GM21717 (cell line): ENCODE results near the gene ASTN1.

Experiments used
- ATAC-seq: cut with Tn5 transposase; IDR thresholded peaks from one replicate; pipeline ENCODE4 v1.9.1; 2021; ENCODE audit warnings: mild to moderate bottlenecking, moderate library complexity; ENCODE audit not compliant: unreplicated experiment

Gene ASTN1

DNA sequence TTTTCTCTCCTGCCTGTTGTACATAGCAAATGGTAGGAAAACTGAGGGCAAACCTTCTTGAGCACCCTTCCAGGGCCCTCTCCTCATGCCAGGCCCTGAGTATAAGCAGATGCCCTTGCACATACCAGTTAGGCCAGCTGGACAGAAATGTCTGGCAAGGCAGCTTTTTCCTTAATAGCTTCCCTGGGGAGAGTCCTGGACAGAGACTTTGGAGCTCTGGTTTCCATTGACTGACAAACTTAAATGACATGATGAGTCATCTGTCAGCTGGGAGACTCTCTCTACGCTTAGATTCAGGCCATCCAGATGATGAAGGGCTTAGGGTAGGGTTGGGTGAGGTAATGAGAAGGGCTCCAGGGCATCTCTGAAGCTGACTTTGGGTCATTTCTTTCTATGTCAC, 317.5 kb downstream of the ASTN1 start:
- no peak for ATAC-seq

DNA sequence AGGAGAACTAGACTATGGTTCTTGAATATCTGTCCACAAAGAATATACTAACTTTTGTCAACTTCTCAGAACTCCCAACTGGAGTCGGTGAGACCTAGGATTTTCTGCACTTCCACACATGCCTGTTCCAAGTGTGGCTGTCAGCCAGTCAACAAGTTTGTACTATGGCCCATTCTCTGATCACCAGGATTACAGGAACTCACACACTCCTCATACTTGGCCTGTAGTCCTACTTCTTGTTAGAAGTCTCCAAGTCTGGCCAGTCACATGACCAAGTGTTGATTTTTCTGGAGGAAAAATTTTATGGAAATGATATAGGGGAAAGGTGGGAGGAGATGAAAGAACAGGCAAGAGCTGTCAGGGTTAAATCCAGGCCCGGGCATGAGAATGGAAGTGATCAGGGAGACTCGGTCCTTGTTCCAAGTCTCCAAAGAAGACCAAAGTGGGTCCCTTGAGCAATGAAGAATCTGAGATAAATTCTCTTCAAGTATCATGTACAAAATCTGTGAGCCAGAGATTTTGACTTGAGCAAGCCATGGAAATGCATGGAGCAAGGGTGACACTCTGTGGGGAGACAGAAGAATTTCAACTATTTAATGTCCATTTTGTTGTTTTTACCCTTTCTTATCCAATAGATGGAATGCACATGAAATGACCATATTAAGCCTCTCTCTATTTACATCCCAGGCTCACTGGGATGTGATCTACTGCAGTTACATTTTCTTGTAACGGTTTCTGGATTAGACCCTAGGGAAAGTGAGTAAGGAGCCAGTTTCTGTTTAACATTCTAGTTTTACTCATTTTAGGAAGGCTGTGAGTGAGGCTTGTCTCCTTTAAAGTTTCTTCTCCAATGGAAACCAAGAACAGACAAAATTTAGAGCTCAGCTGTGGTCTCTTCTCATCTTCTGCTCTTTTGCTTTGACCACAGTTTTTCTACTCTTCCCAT, 320.9 kb downstream of the ASTN1 start:
- no peak for ATAC-seq

DNA sequence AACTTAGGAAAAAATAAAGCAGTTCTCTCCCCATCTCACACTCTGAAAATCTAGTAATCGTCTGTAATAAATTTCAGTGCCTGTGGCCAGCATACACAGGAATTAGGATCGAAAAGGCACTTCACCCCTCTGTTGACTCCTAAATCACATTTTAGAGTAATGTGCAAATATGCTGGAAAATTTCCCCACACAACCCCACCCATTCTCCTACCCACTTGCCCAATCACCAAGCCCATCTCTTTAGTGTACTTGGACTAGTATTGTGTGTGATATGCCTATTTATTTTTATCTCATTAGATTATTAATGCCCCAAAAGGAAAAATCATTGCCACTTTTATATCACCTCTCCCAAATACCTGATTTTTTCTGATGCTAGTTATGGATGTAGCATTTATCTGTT, 323.3 kb downstream of the ASTN1 start:
- ATAC-seq: no peak

DNA sequence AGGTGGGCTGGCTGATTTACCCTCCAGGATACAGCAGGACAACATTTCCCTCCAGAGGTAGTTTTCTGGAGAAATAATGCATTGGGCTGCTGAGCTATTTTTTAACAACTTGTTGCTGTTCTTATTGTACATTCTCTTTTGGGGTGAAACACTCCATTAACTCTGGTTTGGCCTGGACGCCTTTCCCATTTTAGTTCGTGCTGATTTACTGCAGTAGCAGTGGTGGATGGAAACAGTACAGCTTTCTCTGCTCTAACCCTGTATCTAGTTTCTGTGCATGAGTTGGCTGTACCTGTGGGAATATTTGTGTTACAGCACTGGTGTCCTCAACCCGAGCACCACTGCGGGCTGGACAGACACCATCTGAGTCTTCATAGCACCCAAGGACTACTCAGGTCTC, 325.3 kb downstream of the ASTN1 start:
- ATAC-seq: no peak

DNA sequence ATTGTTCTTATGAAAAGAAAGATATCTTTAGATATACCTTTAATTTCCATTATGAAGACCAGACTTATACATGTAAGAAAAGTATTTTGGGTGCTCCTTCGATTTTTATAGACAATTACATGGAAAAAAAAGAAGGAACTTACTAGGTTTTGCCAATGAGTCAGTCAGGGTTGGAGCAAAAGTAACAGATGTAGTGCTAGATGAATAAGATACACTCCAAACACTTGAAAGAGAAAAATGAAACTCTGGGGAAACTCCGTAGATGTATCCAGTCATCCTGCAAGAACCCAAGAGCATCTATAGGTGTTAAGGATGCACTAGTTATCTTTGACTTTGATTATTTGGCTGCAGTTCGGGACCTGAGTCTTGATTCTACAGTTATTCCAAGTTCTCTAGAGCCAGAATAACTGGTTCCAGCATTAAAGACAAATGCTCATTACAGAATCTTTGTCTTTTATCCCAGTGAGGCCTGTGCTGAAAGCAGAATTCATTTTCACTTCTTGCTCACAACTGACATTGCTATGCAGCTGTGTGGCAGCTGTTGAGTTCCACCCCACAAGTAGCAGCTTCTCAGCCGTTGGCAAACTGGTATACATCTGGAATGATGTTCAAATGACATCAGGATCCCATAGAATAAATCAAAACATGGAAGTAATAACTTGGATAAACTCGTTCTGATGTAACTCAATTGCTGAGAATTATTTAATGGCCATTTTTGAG, 326.1 kb downstream of the ASTN1 start:
- ATAC-seq: no peak

DNA sequence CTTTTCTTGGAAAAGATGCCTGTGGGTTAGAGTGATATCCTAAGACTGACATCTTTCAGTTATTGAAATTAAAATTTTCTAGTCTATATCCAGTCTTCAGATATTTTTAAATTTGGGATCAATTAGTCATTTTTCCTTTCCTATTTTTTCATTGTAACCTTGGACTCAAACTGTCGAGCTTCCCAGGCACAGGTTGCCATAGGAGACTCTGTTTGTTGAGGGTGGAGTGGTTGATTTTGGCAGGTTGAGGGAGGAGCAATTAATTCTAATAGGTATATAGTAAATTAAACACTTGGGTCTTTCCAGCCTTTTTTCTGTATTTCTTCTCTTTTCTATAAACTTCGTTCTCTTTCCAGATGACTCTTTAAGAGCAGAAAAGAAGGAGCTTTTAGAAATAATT, 326.8 kb downstream of the ASTN1 start:
- ATAC-seq: no peak

DNA sequence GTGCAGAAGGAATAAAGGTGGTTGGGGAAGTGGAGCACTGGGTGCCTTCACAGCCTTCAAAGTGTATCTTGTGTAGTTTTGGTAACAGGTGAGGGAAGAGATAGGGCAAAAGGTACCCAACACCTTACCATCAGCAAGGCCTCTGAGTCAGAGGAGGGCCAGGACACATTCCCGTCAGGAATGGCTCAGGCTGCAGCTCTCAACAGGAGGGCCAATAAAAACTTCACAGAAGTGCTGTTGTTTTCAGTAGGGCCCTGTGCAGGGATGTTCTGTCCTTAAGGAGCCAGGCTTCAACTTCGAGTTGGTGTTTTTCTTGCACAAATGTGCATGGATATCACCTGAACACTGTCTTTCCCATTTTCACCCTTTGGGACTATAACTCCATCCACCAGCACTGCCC, 333.4 kb downstream of the ASTN1 start:
- ATAC-seq: no peak

DNA sequence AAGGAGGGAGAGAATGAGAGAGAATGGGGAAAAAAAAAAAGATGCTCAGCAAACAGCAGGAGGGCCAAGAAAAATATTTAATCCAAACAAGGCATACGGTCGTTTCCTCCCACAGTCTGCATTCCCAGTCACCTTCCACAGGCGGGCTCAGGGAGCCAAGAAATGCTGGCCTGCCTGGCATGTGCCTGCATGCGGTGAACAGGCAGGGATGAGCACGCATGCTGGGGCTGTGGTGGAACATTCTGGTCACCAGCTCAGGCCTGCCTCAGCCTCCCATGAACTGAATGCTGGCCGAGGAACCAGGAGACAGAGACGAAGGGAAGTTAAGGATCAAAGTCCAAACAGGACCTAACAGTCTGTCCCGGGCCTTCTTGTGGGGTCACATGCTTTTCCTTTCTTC, 335.3 kb downstream of the ASTN1 start:
- no peak for ATAC-seq

DNA sequence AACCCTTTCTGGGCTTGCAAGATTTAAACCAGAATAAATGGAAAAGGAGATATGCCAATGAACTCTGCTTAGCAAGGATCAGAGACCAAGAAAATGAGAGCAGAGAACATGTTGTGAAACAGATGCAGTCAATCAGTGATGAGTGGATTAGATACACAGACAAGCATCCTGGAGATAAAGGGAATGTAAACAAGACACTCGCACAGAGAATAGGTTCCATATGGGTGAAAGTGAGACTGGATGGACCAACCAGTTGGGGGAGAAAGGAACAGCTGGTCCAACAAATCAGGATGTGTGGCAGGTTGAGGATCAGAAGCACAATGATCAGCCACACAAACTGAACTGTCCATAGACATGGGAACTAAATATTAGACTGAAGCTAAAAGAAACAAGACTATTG, 338.2 kb downstream of the ASTN1 start:
- no peak for ATAC-seq

DNA sequence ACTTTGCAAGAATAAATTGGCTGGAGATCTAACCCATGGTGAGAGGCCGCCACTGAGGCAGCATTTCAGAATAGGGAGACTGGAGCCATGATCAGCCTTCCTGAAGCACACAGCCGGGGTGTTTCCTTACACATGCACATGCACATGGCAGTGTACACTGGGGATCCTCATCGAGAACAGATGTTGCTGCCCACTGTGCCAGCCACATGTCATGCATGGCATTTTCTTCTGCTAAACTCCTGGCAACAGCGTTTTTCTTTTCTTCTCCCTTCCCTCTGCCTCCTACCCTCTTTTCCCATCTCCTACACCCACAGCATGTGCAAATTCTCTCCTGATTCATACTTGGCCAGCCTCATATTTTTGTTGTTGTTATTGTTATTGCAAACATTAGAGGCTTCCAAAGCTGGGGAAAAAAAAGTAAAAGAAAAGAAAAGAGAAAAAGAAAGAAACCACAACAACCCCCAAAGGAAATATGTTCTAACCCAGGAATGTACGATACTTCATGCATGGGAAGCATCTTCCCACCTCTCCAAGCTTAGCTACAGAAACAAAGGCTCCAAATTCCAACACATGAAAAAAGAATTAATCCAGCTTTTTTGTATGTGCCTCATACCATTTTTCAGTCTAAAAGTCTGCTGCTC, 344.0 kb downstream of the ASTN1 start:
- no peak for ATAC-seq

DNA sequence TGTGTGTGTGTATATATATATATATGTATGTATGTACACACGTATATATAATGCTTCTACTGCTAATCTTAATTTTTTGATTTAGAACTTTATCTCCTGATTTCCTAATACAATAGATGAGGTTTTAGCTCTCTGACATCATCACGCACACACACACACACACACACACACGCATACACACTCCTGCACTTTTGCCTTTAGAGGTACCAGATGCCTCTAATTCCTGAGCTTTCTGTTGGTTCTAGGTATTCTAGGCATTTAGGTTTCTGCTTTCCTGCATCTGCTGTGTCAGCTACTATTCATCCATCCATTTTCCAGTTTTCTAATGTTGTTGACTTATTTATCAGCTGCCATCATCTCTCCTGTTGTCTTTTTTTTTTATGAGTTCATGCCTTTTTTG, 348.3 kb downstream of the ASTN1 start:
- ATAC-seq: no peak

DNA sequence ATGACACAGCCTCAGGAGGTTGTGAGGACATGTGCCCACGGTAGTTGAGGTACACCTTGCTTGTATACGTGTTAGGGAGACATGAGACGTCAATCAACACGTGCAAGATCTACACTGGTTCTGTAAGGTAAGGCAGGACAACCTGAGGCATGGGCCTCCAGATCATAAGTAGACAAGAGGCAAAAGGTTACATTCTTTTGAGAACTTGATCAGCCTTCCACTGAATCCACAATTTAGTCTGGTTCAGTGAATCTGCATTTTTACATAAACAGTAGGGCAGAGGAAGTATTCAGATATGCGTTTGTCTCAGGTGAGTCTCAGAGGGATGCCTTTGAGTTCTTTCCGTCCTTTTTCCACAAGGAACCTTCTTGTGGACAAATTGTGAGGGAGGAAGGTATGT, 348.9 kb downstream of the ASTN1 start:
- no peak for ATAC-seq

DNA sequence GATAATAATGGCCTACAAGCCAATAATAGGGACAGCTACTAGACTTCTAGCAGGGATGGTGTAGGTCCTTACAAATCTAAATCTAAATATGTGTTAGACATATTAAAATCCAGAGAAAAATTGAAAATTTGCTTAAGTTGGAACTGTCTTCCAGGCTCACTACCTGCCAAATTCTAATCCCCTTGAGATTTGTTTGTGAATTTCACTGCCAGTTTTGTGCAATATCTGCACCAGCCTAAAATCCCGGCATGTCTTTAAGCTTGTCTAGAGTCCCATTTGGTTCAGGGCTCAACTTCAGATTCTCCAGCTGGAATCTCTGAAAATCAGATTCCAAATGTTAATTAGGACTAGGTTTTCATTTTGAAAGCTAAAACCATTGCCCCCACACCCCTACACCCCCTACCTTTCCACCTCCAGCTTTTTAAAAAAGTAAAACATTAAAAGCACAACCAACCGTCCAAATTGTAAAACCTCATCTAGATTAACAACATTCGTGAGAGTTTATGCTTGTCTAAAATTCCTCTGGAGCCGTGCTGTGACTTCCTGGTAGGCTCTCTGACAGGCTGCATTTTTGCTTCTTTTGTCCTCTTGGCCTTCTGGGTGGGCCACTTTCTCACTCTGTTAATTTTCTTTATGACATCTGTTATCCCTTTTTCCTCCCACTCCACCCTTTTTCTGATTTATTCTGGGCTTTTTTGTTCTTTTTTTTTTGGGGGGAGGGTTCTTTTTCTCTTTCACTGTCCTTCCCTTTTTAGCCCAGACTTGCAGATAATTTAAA, 352.8 kb downstream of the ASTN1 start:
- ATAC-seq: no peak

DNA sequence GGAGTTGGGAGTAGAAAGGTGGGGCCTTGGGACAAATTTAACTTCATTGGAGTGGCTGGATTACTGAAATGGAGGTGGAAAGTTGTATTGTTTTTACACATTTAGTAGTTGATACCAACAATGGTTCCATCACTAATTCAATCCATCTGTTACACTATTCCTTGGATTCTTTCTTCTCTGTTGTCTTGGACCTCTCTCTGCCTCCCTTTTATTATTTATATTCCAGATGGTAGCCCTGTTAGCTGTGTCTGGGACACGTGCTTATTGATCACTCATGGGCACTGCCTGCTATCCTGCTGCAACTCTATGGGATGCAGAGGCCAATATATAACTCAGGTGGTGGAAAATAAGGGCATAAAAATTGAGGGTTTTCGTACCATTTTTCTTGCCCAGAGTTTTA, 355.2 kb downstream of the ASTN1 start:
- no peak for ATAC-seq
